A549 (cell line): ENCODE data around the gene TMEM183A. TPM values are rescaled to one million over a fixed set of nuclear protein-coding genes. Genes with fewer than 3 reads are reported as not detected.

Source experiments
- ATAC-seq, 2 experiments: fragments of 200-7000 bp in 1 of 2; fragments of >200 bp in 1 of 2; cut with Nextera tagmentation in 1 of 2; cut with Tn5 transposase in 1 of 2; 3 replicates each; pipeline versions ENCODE4 v1.8.0 to v1.9.1; 2018 to 2020; ENCODE audit warnings: mild to moderate bottlenecking in 1 of 2, moderate library complexity in 1 of 2
- CTCF ChIA-PET: fragments of 300-600 bp; sonication (Branson Sonifier 250); formaldehyde crosslinking; extraction: SDS; loops from one replicate; lab custom pipeline; 2021; ENCODE audit warnings: antibody characterized with exemption, inconsistent platforms; lab: Yijun Ruan, JAX
- POLR2A ChIA-PET: fragments of 350-600 bp; formaldehyde crosslinking; extraction: SDS; loops from one replicate; lab custom pipeline; 2021; ENCODE audit warnings: antibody characterized with exemption, inconsistent platforms; lab: Yijun Ruan, JAX
- DNase-seq, 2 experiments: peaks; one replicate each; pipeline versions ENCODE4 v3.0.0 to v3.0.0-alpha.2; 2011 to 2016; ENCODE audit warnings: low read depth in 1 of 2, low spot score in 1 of 2
- FAIRE-seq: peaks from 2 replicates; lab custom pipeline; 2011; peaks lifted over from hg19 to GRCh38; lab: Jason Lieb, UNC
- H3K27ac ChIP-seq, 2 experiments: fragments of >200 bp; sonication (Bioruptor Twin); formaldehyde crosslinking; 3 replicates each; pipeline ENCODE4 v1.5.1; 2016 to 2017
- H3K4me1 ChIP-seq: fragments of >200 bp; sonication (Bioruptor Twin); formaldehyde crosslinking; 3 replicates; pipeline ENCODE4 v1.6.1; 2016
- H3K4me2 ChIP-seq: fragments of >200 bp; sonication (Bioruptor Twin); formaldehyde crosslinking; 3 replicates; pipeline ENCODE4 v1.6.1; 2016
- H3K4me3 ChIP-seq: fragments of >200 bp; sonication (Bioruptor Twin); formaldehyde crosslinking; 3 replicates; pipeline ENCODE4 v1.5.1; 2016
- H3K9me3 ChIP-seq: fragments of >200 bp; sonication (Bioruptor Twin); formaldehyde crosslinking; 3 replicates; pipeline ENCODE4 v1.6.1; 2016
- CHD2 ChIP-seq: fragments of 150-350 bp; IDR thresholded peaks from 2 replicates; pipeline ENCODE4 v1.6.1; 2014; ENCODE audit warnings: low read length; ENCODE audit not compliant: partially characterized antibody
- ESRRA ChIP-seq: fragments of 150-350 bp; IDR thresholded peaks from 2 replicates; pipeline ENCODE4 v1.6.1; 2014; ENCODE audit warnings: mild to moderate bottlenecking, low read length, borderline replicate concordance
- HOXB5 ChIP-seq: fragments of 250-450 bp; sonication (Bioruptor Pico); IDR thresholded peaks from 2 replicates; pipeline ENCODE4 v1.5.0; 2020; ENCODE audit warnings: mild to moderate bottlenecking, moderate library complexity
- JUN ChIP-seq, 2 experiments: fragments of >200 bp; sonication (Bioruptor Twin); formaldehyde crosslinking; IDR thresholded peaks; 2 replicates in 1 of 2; 3 replicates in 1 of 2; pipeline ENCODE4 v1.6.1; 2016 to 2017
- PHF8 ChIP-seq: fragments of 200-600 bp; sonication (generic); IDR thresholded peaks from 2 replicates; pipeline ENCODE4 v1.6.1; 2016; ENCODE audit warnings: low read depth, mild to moderate bottlenecking, antibody characterized with exemption, moderate library complexity, borderline replicate concordance
- RARB ChIP-seq: fragments of 250-450 bp; sonication (Bioruptor Pico); IDR thresholded peaks from 2 replicates; pipeline ENCODE4 v1.8.0; 2021; ENCODE audit warnings: mild to moderate bottlenecking, moderate library complexity
- SREBF2 ChIP-seq: fragments of 450-650 bp; IDR thresholded peaks from 2 replicates; pipeline ENCODE4 v1.6.1; 2014; ENCODE audit warnings: mild to moderate bottlenecking, moderate library complexity
- TFCP2L1 ChIP-seq: fragments of 250-450 bp; sonication (Bioruptor Pico); IDR thresholded peaks from 2 replicates; pipeline ENCODE4 v1.5.0; 2021; ENCODE audit warnings: mild to moderate bottlenecking
- TP53 ChIP-seq: fragments of 250-450 bp; sonication (Bioruptor Pico); IDR thresholded peaks from 2 replicates; pipeline ENCODE4 v1.5.0; 2021; ENCODE audit warnings: mild to moderate bottlenecking, moderate library complexity
- ZC3H11A ChIP-seq: fragments of 450-650 bp; IDR thresholded peaks from 2 replicates; pipeline ENCODE4 v1.6.1; 2014; ENCODE audit warnings: antibody characterized with exemption, mild to moderate bottlenecking
- ZSCAN20 ChIP-seq: fragments of 250-450 bp; sonication (Bioruptor Pico); IDR thresholded peaks from 2 replicates; pipeline ENCODE4 v1.8.0; 2022; ENCODE audit warnings: mild to moderate bottlenecking, moderate library complexity
- WGBS: methylation state at CpG from one replicate; pipeline ENCODE4 v1.1.6; 2017; ENCODE audit errors: missing lambda C conversion rate; 5-methylcytosine and 5-hydroxymethylcytosine counted together
- polyA plus RNA-seq, 4 experiments: library from polyadenylated mRNA; depleted of rRNA in 3 of 4; stranded (reverse); fragments of >200 nt; fragmentation: RNase III in 1 of 4; extraction: RNeasy Plus Mini Kit Qiagen cat#74134 plus additional on column Dnase treatment in 1 of 4; gene quantifications; 2 replicates in 3 of 4; 3 replicates in 1 of 4; pipeline ENCODE4 v1.2.3, GENCODE V29; 2011 to 2017
- TF ChIP-seq, protein P1 (sequence below): fragments of >200 bp; sonication (Bioruptor Twin); formaldehyde crosslinking; IDR thresholded peaks from 3 replicates; pipeline ENCODE4 v1.6.1; 2016
- TF ChIP-seq, protein P2 (sequence below): fragments of 200-600 bp; sonication (generic); IDR thresholded peaks from 2 replicates; pipeline ENCODE4 v1.6.1; 2016; ENCODE audit warnings: antibody characterized with exemption, mild to moderate bottlenecking, moderate library complexity

The TMEM183A gene
- polyA plus RNA-seq, 2 of the 4 experiments (the other 2 are of a cell fraction) = 48.4 to 114 TPM

DNA sequence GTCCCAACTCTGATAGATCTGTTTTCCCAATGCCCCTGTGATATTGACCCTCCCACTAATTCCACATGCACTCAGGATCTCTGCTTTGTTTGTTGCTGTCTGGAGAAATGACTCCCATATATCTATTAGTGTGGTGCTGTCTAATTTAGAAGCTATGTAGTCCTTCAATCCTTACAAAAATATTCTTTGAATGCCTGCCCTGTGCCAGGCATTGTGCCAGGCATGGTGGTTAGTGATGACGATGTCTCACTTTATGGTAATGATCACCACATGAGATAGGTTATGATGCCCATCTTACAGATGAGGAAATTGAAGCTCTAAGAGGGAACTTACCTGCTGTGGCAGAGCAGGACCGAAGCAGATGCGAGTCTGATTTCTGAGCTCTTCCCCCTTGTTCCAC, 65.7 kb downstream of the TMEM183A start:
- no peak overlapping the region for H3K27ac ChIP-seq
- no peaks in the 10 kb centered on the region for H3K9me3 ChIP-seq
- CTCF ChIA-PET = interaction anchor here (0.8 to 30.5 kb wide), 3 partner anchors 11 to 45 kb away, joined by 3 to 300 read pairs (median 4); no protein-coding TSS in a partner anchor
- H3K4me2 ChIP-seq = no peak overlapping the region
- H3K4me1 ChIP-seq = peaks cover 3% of the 10 kb centered on the region; the same call in 1 of the 3 replicates
- FAIRE-seq = no peak
- no peak for ATAC-seq
- 42% methylated on average over 3 of the region's 3 CpGs for WGBS
- no peak overlapping the region for H3K4me3 ChIP-seq
- TF ChIP-seq PHF8 (no peak), ZSCAN20 (CRISPR knock-in tag) (no peak), ZC3H11A (no peak), SREBF2 (no peak), TP53 (CRISPR knock-in tag) (no peak), HOXB5 (CRISPR knock-in tag) (no peak)
- TF ChIP-seq, protein P1, sequence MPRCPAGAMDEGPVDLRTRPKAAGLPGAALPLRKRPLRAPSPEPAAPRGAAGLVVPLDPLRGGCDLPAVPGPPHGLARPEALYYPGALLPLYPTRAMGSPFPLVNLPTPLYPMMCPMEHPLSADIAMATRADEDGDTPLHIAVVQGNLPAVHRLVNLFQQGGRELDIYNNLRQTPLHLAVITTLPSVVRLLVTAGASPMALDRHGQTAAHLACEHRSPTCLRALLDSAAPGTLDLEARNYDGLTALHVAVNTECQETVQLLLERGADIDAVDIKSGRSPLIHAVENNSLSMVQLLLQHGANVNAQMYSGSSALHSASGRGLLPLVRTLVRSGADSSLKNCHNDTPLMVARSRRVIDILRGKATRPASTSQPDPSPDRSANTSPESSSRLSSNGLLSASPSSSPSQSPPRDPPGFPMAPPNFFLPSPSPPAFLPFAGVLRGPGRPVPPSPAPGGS = no peak
- TF ChIP-seq, protein P2, sequence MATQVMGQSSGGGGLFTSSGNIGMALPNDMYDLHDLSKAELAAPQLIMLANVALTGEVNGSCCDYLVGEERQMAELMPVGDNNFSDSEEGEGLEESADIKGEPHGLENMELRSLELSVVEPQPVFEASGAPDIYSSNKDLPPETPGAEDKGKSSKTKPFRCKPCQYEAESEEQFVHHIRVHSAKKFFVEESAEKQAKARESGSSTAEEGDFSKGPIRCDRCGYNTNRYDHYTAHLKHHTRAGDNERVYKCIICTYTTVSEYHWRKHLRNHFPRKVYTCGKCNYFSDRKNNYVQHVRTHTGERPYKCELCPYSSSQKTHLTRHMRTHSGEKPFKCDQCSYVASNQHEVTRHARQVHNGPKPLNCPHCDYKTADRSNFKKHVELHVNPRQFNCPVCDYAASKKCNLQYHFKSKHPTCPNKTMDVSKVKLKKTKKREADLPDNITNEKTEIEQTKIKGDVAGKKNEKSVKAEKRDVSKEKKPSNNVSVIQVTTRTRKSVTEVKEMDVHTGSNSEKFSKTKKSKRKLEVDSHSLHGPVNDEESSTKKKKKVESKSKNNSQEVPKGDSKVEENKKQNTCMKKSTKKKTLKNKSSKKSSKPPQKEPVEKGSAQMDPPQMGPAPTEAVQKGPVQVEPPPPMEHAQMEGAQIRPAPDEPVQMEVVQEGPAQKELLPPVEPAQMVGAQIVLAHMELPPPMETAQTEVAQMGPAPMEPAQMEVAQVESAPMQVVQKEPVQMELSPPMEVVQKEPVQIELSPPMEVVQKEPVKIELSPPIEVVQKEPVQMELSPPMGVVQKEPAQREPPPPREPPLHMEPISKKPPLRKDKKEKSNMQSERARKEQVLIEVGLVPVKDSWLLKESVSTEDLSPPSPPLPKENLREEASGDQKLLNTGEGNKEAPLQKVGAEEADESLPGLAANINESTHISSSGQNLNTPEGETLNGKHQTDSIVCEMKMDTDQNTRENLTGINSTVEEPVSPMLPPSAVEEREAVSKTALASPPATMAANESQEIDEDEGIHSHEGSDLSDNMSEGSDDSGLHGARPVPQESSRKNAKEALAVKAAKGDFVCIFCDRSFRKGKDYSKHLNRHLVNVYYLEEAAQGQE = no peak
- POLR2A ChIA-PET = no interaction called here
- DNase-seq = no peak

DNA sequence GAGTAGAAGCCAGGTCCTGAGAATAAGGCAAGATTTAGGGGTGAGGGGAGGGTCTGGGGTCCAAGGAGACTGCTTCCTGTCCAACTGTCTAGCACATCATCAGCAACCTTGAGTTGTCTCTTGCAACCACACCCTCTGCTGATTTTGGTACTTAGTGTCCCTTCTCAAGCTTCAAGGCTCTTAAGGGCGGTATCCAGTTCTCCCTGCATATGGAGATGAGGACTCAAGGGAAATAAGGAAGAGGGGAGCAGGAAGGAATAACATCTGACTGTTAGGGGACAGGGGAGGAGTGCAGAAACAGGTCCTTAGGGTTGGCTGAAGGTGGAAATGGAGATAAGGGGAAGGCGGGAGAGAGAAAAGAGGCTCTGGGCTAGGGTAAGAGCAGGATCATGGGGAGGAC, 66.3 kb downstream of the TMEM183A start:
- no peak for DNase-seq
- POLR2A ChIA-PET = no interaction called here
- H3K4me3 ChIP-seq = no peak overlapping the region
- no peak for ATAC-seq
- TF ChIP-seq RARB (no peak), SREBF2 (no peak), JUN (IDR thresholded peaks at IDR 0.05) (no peak), ESRRA (no peak), CHD2 (no peak), TFCP2L1 (CRISPR knock-in tag) (no peak)
- TF ChIP-seq, all 56 proteins: peak for 0
- no peaks in the 10 kb centered on the region for H3K9me3 ChIP-seq
- H3K4me1 ChIP-seq = peaks cover 3% of the 10 kb centered on the region; the same call in 1 of the 3 replicates
- CTCF ChIA-PET = interaction anchor here (1.6 to 30.5 kb wide), 2 partner anchors 36 to 44 kb away, joined by 4 to 300 read pairs; no protein-coding TSS in a partner anchor
- no peak for FAIRE-seq
- 66% methylated on average over 2 of the region's 2 CpGs for WGBS
- H3K27ac ChIP-seq = no peak overlapping the region
- no peak overlapping the region for H3K4me2 ChIP-seq

Other genes with a start within 250 kb of the TMEM183A start
- gene KDM5B, start 199.0 kb upstream of the TMEM183A start, polyA plus RNA-seq (2011; rRNA removed) = 44.3 and 45.1 TPM in 2 replicates
- gene KDM5B, start 199.0 kb upstream of the TMEM183A start, polyA plus RNA-seq (2017; fragmentation: RNase III; extraction: RNeasy Plus Mini Kit Qiagen cat#74134 plus additional on column Dnase treatment) = 14.1 to 16.4 TPM (median 15.8 TPM) in 3 replicates
- gene PCAT6, start 196.4 kb upstream of the TMEM183A start, polyA plus RNA-seq (2011; rRNA removed) = 2.3 and 3.5 TPM in 2 replicates
- 1.9 to 3.1 TPM (median 2.4 TPM) in 3 replicates for gene PCAT6, start 196.4 kb upstream of the TMEM183A start, polyA plus RNA-seq (2017; fragmentation: RNase III; extraction: RNeasy Plus Mini Kit Qiagen cat#74134 plus additional on column Dnase treatment)
- 22.1 and 23.8 TPM in 2 replicates for gene RABIF, start 118.2 kb upstream of the TMEM183A start, polyA plus RNA-seq (2011; rRNA removed)
- gene RABIF, start 118.2 kb upstream of the TMEM183A start, polyA plus RNA-seq (2017; fragmentation: RNase III; extraction: RNeasy Plus Mini Kit Qiagen cat#74134 plus additional on column Dnase treatment) = 16.0 to 16.8 TPM (median 16.4 TPM) in 3 replicates
- 59.4 and 60.3 TPM in 2 replicates for gene KLHL12, start 80.1 kb upstream of the TMEM183A start, polyA plus RNA-seq (2011; rRNA removed)
- 18.2 to 19.9 TPM (median 19.4 TPM) in 3 replicates for gene KLHL12, start 80.1 kb upstream of the TMEM183A start, polyA plus RNA-seq (2017; fragmentation: RNase III; extraction: RNeasy Plus Mini Kit Qiagen cat#74134 plus additional on column Dnase treatment)
- 131 and 149 TPM in 2 replicates for gene ADIPOR1, start 49.1 kb upstream of the TMEM183A start, polyA plus RNA-seq (2011; rRNA removed)
- gene ADIPOR1, start 49.1 kb upstream of the TMEM183A start, polyA plus RNA-seq (2017; fragmentation: RNase III; extraction: RNeasy Plus Mini Kit Qiagen cat#74134 plus additional on column Dnase treatment) = 51.4 to 56.4 TPM (median 55.2 TPM) in 3 replicates
- gene CYB5R1, start 40.1 kb upstream of the TMEM183A start, polyA plus RNA-seq (2011; rRNA removed) = 15.9 and 19.0 TPM in 2 replicates
- 16.5 to 19.3 TPM (median 19.3 TPM) in 3 replicates for gene CYB5R1, start 40.1 kb upstream of the TMEM183A start, polyA plus RNA-seq (2017; fragmentation: RNase III; extraction: RNeasy Plus Mini Kit Qiagen cat#74134 plus additional on column Dnase treatment)
- 0.47 and 1.0 TPM in 2 replicates for gene PPFIA4, start 19.1 kb downstream of the TMEM183A start, polyA plus RNA-seq (2011; rRNA removed)
- 0.33 to 0.63 TPM (median 0.44 TPM) in 3 replicates for gene PPFIA4, start 19.1 kb downstream of the TMEM183A start, polyA plus RNA-seq (2017; fragmentation: RNase III; extraction: RNeasy Plus Mini Kit Qiagen cat#74134 plus additional on column Dnase treatment)
- not detected in 2 replicates for gene MYOG, start 78.6 kb downstream of the TMEM183A start, polyA plus RNA-seq (2011; rRNA removed)
- gene MYOG, start 78.6 kb downstream of the TMEM183A start, polyA plus RNA-seq (2017; fragmentation: RNase III; extraction: RNeasy Plus Mini Kit Qiagen cat#74134 plus additional on column Dnase treatment) = not detected in 3 replicates
- 0.48 and 0.50 TPM in 2 replicates for gene ADORA1, start 120.4 kb downstream of the TMEM183A start, polyA plus RNA-seq (2011; rRNA removed)
- 0.94 to 2.4 TPM (median 1.8 TPM) in 3 replicates for gene ADORA1, start 120.4 kb downstream of the TMEM183A start, polyA plus RNA-seq (2017; fragmentation: RNase III; extraction: RNeasy Plus Mini Kit Qiagen cat#74134 plus additional on column Dnase treatment)
- not detected in 2 replicates for gene MYBPH, start 168.5 kb downstream of the TMEM183A start, polyA plus RNA-seq (2011; rRNA removed)
- not detected in 3 replicates for gene MYBPH, start 168.5 kb downstream of the TMEM183A start, polyA plus RNA-seq (2017; fragmentation: RNase III; extraction: RNeasy Plus Mini Kit Qiagen cat#74134 plus additional on column Dnase treatment)
- gene CHI3L1, start 179.3 kb downstream of the TMEM183A start, polyA plus RNA-seq (2011; rRNA removed) = not detected in 2 replicates
- 0.04 TPM in 1 of 3 replicates, not detected in the others for gene CHI3L1, start 179.3 kb downstream of the TMEM183A start, polyA plus RNA-seq (2017; fragmentation: RNase III; extraction: RNeasy Plus Mini Kit Qiagen cat#74134 plus additional on column Dnase treatment)
- gene CHIT1, start 222.3 kb downstream of the TMEM183A start, polyA plus RNA-seq (2011; rRNA removed) = not detected in 2 replicates
- gene CHIT1, start 222.3 kb downstream of the TMEM183A start, polyA plus RNA-seq (2017; fragmentation: RNase III; extraction: RNeasy Plus Mini Kit Qiagen cat#74134 plus additional on column Dnase treatment) = not detected in 3 replicates